ENCODE results near the gene FEN1. TPM values are rescaled to one million over a fixed set of nuclear protein-coding genes. Genes with fewer than 3 reads are reported as not detected.
A peak's percentile ranks its signal among the peaks of the same experiment; 100 is the strongest.

The FEN1 gene
- polyA plus RNA-seq, 2 of the 4 experiments (the other 2 are of a cell fraction), result 38.4 to 105 TPM

DNA sequence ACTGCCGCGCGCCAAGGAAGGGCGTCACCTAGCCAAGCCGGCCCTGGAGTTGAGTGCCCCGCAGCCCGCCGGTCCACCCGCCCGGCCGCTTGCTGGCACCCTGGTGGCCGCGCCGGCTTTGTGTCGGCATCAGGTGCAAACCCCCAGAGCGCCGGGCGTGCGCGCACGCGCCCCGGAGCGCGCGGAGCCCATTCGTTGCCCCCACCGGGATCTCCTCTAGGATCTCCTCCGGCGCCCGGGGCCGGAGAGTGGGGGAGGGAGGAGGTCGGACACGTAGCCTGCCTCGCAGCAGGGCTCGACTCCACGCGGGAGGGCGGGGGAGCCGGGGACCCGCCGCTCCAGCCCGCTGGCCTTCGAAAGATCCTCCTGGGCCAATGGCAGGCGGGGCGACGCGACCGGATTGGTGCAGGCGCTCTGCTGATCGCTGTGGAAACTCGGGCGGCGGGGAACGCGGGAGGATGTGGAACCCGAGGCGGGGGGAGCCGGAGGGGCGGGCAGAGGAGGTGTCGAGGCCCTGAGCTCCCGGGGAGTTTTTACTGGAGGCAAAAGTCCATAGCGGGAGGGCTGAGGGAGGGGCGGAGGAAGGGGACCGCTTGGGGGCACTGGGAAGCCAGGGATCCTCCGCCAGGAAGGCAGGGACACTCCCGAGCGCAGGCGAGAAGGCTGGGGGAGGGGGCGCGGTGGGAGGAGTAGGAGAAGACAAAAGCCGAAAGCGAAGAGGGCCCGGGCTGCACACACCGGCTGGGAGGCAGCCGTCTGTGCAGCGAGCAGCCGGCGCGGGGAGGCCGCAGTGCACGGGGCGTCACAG, 35.1 kb downstream of the FEN1 start, which contains the start of gene FADS2 (continued):
- TF ChIP-seq, protein P1, sequence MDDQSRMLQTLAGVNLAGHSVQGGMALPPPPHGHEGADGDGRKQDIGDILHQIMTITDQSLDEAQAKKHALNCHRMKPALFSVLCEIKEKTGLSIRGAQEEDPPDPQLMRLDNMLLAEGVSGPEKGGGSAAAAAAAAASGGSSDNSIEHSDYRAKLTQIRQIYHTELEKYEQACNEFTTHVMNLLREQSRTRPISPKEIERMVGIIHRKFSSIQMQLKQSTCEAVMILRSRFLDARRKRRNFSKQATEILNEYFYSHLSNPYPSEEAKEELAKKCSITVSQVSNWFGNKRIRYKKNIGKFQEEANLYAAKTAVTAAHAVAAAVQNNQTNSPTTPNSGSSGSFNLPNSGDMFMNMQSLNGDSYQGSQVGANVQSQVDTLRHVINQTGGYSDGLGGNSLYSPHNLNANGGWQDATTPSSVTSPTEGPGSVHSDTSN (IDR thresholded peaks at IDR 0.05), result peak; percentile 73
- TF ChIP-seq SMC3 (IDR thresholded peaks at IDR 0.05) (0 out of 3 replicates have a peak, but pooled peaks have one; percentile 21), POLR2AphosphoS2 (conservative IDR thresholded peaks at IDR 0.05; ENCODE audit: low read length) (no peak), CHD4 (IDR thresholded peaks at IDR 0.05; ENCODE audit: borderline replicate concordance) (no peak), JUNB (IDR thresholded peaks at IDR 0.05) (no peak), MAZ (IDR thresholded peaks at IDR 0.05; ENCODE audit: borderline replicate concordance, low read depth, low read length) (peak; percentile 8; the same call in 1 of the 2 replicates), TP53 (CRISPR knock-in tag; IDR thresholded peaks at IDR 0.05) (peak; percentile 68; the same call in 1 of the 2 replicates), EP300 (IDR thresholded peaks at IDR 0.05) (peak in 1 of 2 experiments; percentile 46; a peak in 1 of 5 replicates), JUN (IDR thresholded peaks at IDR 0.05) (peak; percentile 59 to 85; a peak in 4 of 5 replicates), RNF2 (IDR thresholded peaks at IDR 0.05; ENCODE audit: borderline replicate concordance, low read depth) (no peak), GATA3 (IDR thresholded peaks at IDR 0.05; ENCODE audit: borderline replicate concordance) (no peak; the same call in 1 of the 2 replicates), RCOR1 (IDR thresholded peaks at IDR 0.05; ENCODE audit: low read depth, low read length) (no peak), HDAC2 (IDR thresholded peaks at IDR 0.05) (no peak), PHF8 (IDR thresholded peaks at IDR 0.05; ENCODE audit: borderline replicate concordance, low read depth) (peak; percentile 2; the same call in 1 of the 2 replicates)
- TF ChIP-seq, protein P2, sequence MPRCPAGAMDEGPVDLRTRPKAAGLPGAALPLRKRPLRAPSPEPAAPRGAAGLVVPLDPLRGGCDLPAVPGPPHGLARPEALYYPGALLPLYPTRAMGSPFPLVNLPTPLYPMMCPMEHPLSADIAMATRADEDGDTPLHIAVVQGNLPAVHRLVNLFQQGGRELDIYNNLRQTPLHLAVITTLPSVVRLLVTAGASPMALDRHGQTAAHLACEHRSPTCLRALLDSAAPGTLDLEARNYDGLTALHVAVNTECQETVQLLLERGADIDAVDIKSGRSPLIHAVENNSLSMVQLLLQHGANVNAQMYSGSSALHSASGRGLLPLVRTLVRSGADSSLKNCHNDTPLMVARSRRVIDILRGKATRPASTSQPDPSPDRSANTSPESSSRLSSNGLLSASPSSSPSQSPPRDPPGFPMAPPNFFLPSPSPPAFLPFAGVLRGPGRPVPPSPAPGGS (IDR thresholded peaks at IDR 0.05), result peak; percentile 28; the same call in 1 of the 3 replicates
- TF ChIP-seq, protein P3, sequence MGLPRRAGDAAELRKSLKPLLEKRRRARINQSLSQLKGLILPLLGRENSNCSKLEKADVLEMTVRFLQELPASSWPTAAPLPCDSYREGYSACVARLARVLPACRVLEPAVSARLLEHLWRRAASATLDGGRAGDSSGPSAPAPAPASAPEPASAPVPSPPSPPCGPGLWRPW (IDR thresholded peaks at IDR 0.05), result no peak

DNA sequence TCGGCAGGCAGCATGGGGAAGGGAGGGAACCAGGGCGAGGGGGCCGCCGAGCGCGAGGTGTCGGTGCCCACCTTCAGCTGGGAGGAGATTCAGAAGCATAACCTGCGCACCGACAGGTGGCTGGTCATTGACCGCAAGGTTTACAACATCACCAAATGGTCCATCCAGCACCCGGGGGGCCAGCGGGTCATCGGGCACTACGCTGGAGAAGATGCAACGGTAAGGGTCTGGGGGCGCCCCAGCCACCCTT, 35.6 kb downstream of the FEN1 start:
- ATAC-seq, result no peak; a peak in 5 of 6 replicates
- Histone ChIP-seq H3K4me2 (peak overlapping the region; percentile 100), H3K4me3 (peak overlapping the region; percentile 100), H3K4me1 (peaks cover 46% of the 10 kb centered on the region), H3K27ac (peak overlapping the region; percentile 96 to 100), H3K9me3 (no peaks in the 10 kb centered on the region)
- no peak for TF ChIP-seq MAFK (IDR thresholded peaks at IDR 0.05; ENCODE audit: partially characterized antibody)
- no peak for TF ChIP-seq TP53 (CRISPR knock-in tag; IDR thresholded peaks at IDR 0.05)
- peak; percentile 10; the same call in 1 of the 2 replicates for TF ChIP-seq PHF8 (IDR thresholded peaks at IDR 0.05; ENCODE audit: borderline replicate concordance, low read depth)
- TF ChIP-seq JUN (IDR thresholded peaks at IDR 0.05), result peak in 1 of 2 experiments; percentile 10; a peak in 1 of 5 replicates
- no peak for FAIRE-seq
- WGBS (ENCODE audit: missing lambda C conversion rate), result 2% methylated on average over 12 of the region's 16 CpGs
- no peak for DNase-seq (ENCODE audit: low read depth in 1 of 2, low spot score in 1 of 2)
- ChIA-PET POLR2A (interaction anchor here (0.6 to 3.7 kb wide), 4 partner anchors 12 to 41 kb away, joined by 3 to 71 read pairs (median 4); partner anchors contain the start of genes FADS1, FEN1 and TMEM258), CTCF (interaction anchor here (0.6 to 5.6 kb wide), 16 partner anchors 9 to 262 kb away, joined by 3 to 51 read pairs (median 8); partner anchors contain the start of genes FADS1 and FADS3)

DNA sequence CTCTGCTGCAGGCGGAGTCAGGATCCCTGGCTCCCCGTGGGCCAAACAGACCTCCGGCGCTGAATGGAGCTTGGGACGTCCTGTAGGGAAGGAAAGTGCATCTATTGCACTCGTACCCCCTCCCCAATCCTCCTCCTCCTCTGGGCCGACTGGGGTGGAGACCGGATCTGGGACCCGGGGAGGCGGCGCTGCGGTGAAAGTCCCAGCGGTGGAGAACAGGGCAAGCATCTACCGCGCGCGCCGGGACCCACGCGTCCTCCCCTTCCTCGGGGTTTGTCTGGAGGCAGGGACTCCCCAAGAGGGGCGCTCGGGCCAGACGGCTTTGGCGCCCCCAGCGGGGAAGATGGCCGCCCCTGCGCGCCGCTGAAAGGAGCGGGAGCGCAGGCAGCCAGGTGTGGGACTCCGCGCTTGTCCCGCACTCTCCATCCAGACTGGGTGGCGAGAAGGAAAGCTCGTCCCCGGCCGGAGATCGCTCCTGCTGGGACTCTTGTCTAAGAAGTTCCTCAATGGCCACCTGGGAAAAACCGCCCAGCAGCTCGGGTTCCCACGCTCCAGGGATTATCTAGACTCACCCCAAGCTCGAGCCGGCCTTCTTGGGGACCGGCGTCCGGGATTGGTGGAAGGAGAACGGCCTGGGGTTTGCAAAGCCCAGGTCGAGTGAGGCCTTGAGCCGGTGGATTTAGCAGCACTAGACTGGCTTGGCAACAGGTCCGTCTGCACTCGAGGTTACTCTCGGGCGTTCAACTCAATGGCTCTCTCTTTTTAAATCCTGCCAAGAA, 36.1 kb downstream of the FEN1 start:
- no peaks in the 10 kb centered on the region for H3K9me3 ChIP-seq
- TF ChIP-seq, protein P4, sequence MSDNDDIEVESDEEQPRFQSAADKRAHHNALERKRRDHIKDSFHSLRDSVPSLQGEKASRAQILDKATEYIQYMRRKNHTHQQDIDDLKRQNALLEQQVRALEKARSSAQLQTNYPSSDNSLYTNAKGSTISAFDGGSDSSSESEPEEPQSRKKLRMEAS (IDR thresholded peaks at IDR 0.05), result peak; percentile 55
- TF ChIP-seq RARB (CRISPR knock-in tag; IDR thresholded peaks at IDR 0.05) (no peak), JUN (IDR thresholded peaks at IDR 0.05) (peak in 1 of 2 experiments; percentile 19; a peak in 1 of 5 replicates), RAD21 (conservative IDR thresholded peaks at IDR 0.05 in 1 of 2, IDR thresholded peaks at IDR 0.05 in 1 of 2) (peak; percentile 13 to 26; a peak in 2 of 5 replicates)
- TF ChIP-seq, protein P5, sequence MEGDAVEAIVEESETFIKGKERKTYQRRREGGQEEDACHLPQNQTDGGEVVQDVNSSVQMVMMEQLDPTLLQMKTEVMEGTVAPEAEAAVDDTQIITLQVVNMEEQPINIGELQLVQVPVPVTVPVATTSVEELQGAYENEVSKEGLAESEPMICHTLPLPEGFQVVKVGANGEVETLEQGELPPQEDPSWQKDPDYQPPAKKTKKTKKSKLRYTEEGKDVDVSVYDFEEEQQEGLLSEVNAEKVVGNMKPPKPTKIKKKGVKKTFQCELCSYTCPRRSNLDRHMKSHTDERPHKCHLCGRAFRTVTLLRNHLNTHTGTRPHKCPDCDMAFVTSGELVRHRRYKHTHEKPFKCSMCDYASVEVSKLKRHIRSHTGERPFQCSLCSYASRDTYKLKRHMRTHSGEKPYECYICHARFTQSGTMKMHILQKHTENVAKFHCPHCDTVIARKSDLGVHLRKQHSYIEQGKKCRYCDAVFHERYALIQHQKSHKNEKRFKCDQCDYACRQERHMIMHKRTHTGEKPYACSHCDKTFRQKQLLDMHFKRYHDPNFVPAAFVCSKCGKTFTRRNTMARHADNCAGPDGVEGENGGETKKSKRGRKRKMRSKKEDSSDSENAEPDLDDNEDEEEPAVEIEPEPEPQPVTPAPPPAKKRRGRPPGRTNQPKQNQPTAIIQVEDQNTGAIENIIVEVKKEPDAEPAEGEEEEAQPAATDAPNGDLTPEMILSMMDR (IDR thresholded peaks at IDR 0.05), result peak; percentile 55
- TF ChIP-seq, protein P2 (IDR thresholded peaks at IDR 0.05), result 0 out of 3 replicates have a peak, but pooled peaks have one; percentile 15
- TF ChIP-seq, protein P6, sequence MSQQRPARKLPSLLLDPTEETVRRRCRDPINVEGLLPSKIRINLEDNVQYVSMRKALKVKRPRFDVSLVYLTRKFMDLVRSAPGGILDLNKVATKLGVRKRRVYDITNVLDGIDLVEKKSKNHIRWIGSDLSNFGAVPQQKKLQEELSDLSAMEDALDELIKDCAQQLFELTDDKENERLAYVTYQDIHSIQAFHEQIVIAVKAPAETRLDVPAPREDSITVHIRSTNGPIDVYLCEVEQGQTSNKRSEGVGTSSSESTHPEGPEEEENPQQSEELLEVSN (IDR thresholded peaks at IDR 0.05; ENCODE audit: borderline replicate concordance, low read depth), result no peak
- H3K27ac ChIP-seq, result peak overlapping the region; percentile 96 to 100
- no peak for FAIRE-seq
- peak overlapping the region; percentile 100 for H3K4me3 ChIP-seq
- ChIA-PET CTCF (interaction anchor here (0.6 to 5.6 kb wide), 22 partner anchors 9 to 494 kb away, joined by 3 to 51 read pairs (median 4); partner anchors contain the start of genes FADS1 and FADS3), POLR2A (interaction anchor here (0.6 to 3.7 kb wide), 3 partner anchors 12 to 41 kb away, joined by 4 to 71 read pairs (median 5); partner anchors contain the start of gene FADS1)
- peak overlapping the region; percentile 100 for H3K4me2 ChIP-seq
- H3K4me1 ChIP-seq, result peaks cover 51% of the 10 kb centered on the region
- WGBS (ENCODE audit: missing lambda C conversion rate), result under 1% methylated on average over 43 of the region's 55 CpGs
- peak; percentile 42 to 75 for DNase-seq (ENCODE audit: low read depth in 1 of 2, low spot score in 1 of 2)
- ATAC-seq, result peak; percentile 54 to 73

Data from A549 (cell line).